ENCODE measurements around the gene TKTL1.
"Not testable (repeated sequence)": the region's sequence is repeated elsewhere in the genome, so short reads cannot be mapped to it uniquely, and the experiment has no call there.

Gene TKTL1

GRCh38 chrX:154269245-154269644, 26.4 kb upstream of the TKTL1 start:
- not testable (repeated sequence) for H3K9me2 ChIP-seq (replicated peaks; ENCODE audit: insufficient read depth, low read length); H3K4me2 ChIP-seq (ENCODE audit: low read depth, low read length, poor library complexity, severe bottlenecking); H3F3A ChIP-seq (ENCODE audit: insufficient read depth); H3K9ac ChIP-seq (ENCODE audit: low read length); H3K27ac ChIP-seq (ENCODE audit: low read depth, low read length); H3K4me3 ChIP-seq (ENCODE audit: insufficient read depth, low read length, poor library complexity, severe bottlenecking); H3K36me3 ChIP-seq (ENCODE audit: low read length); H3K9me3 ChIP-seq (ENCODE audit: insufficient read depth, low read length); H3K27me3 ChIP-seq (ENCODE audit: low read length); H3K79me2 ChIP-seq (ENCODE audit: insufficient read depth, low read length); H4K20me1 ChIP-seq (ENCODE audit: low read depth, low read length); H2AFZ ChIP-seq (ENCODE audit: low read depth, low read length, severe bottlenecking)

GRCh38 chrX:154284489-154285338, 10.9 kb upstream of the TKTL1 start:
- not testable (repeated sequence) for H3F3A ChIP-seq (ENCODE audit: insufficient read depth); H3K27me3 ChIP-seq (ENCODE audit: low read length); H3K9me3 ChIP-seq (ENCODE audit: insufficient read depth, low read length); H3K9ac ChIP-seq (ENCODE audit: low read length); H3K79me2 ChIP-seq (ENCODE audit: insufficient read depth, low read length); H3K4me2 ChIP-seq (ENCODE audit: low read depth, low read length, poor library complexity, severe bottlenecking); H3K36me3 ChIP-seq (ENCODE audit: low read length); H3K4me3 ChIP-seq (ENCODE audit: insufficient read depth, low read length, poor library complexity, severe bottlenecking); H4K20me1 ChIP-seq (ENCODE audit: low read depth, low read length); H3K27ac ChIP-seq (ENCODE audit: low read depth, low read length); H3K9me2 ChIP-seq (replicated peaks; ENCODE audit: insufficient read depth, low read length); H2AFZ ChIP-seq (ENCODE audit: low read depth, low read length, severe bottlenecking)

DNA sequence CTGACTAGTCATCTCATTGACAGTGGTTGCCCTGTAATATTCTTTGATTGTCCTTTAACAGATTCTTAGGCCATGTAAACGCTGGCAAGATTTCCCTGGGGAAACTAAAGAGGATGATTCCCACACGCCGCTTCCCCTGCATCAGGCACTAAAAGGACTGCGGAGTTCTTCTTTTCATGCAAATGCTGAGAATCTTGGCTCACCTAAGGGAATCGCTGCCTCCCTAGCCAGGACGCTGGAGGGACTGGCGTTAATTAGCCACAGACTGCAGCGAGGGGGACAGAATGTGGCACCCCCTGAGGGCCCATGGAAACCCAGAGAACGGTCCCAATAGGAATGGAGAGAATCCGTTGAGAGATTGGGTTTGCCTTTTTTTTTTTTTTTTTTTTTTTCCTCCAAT, 9.2 kb upstream of the TKTL1 start:
- H3K27me3 ChIP-seq (ENCODE audit: low read length); H3K9me3 ChIP-seq (ENCODE audit: insufficient read depth, low read length); H3F3A ChIP-seq (ENCODE audit: insufficient read depth); H3K4me2 ChIP-seq (ENCODE audit: low read depth, low read length, poor library complexity, severe bottlenecking); H3K36me3 ChIP-seq (ENCODE audit: low read length); H3K9ac ChIP-seq (ENCODE audit: low read length); H3K9me2 ChIP-seq (replicated peaks; ENCODE audit: insufficient read depth, low read length); H2AFZ ChIP-seq (ENCODE audit: low read depth, low read length, severe bottlenecking); H3K4me3 ChIP-seq (ENCODE audit: insufficient read depth, low read length, poor library complexity, severe bottlenecking); H4K20me1 ChIP-seq (ENCODE audit: low read depth, low read length); H3K27ac ChIP-seq (ENCODE audit: low read depth, low read length); H3K79me2 ChIP-seq (ENCODE audit: insufficient read depth, low read length): not testable (repeated sequence)

- no peaks in the 10 kb centered on the region for H3K27me3 ChIP-seq (ENCODE audit: low read length)
- no peaks in the 10 kb centered on the region for H3K36me3 ChIP-seq (ENCODE audit: low read length)
- H3K4me2 ChIP-seq (ENCODE audit: low read depth, low read length, poor library complexity, severe bottlenecking) = no peak within 1 kb of the TSS
- H3F3A ChIP-seq (ENCODE audit: insufficient read depth) = peaks cover 13% of the 10 kb centered on the region
- TF ChIP-seq CTCF (IDR thresholded peaks at IDR 0.05; ENCODE audit: insufficient read depth, low read length, poor library complexity, severe bottlenecking) (no peak), EZH2phosphoT487 (conservative IDR thresholded peaks at IDR 0.05; ENCODE audit: low read length) (no peak)
- no peaks in the 10 kb centered on the region for H3K9me3 ChIP-seq (ENCODE audit: insufficient read depth, low read length)
- no peak within 1 kb of the TSS for H3K4me3 ChIP-seq (ENCODE audit: insufficient read depth, low read length, poor library complexity, severe bottlenecking)
- H3K9ac ChIP-seq (ENCODE audit: low read length) = no peak within 1 kb of the TSS
- H2AFZ ChIP-seq (ENCODE audit: low read depth, low read length, severe bottlenecking) = no peak within 1 kb of the TSS
- no peaks in the 10 kb centered on the region for H3K79me2 ChIP-seq (ENCODE audit: insufficient read depth, low read length)
- H3K27ac ChIP-seq (ENCODE audit: low read depth, low read length) = no peak within 1 kb of the TSS
- H3K9me2 ChIP-seq (replicated peaks; ENCODE audit: insufficient read depth, low read length) = no peaks in the 10 kb centered on the region
- H4K20me1 ChIP-seq (ENCODE audit: low read depth, low read length) = no peaks in the 10 kb centered on the region
Observed at GRCh38 chrX:154294791-154295574, 612 bp upstream of the TKTL1 start, which contains the start of gene TEX28. TEX28 (minus strand) TSS chrX:154295124; CDS start chrX:154292117, 3,007 bp downstream.
